Endothelial cell of umbilical vein (primary cell): ENCODE measurements around the gene LYRM2.

Experiments used
- CTCF ChIP-seq, 2 donors: IDR thresholded peaks; 1 replicate in 1 of 2; 2 replicates in 1 of 2; pipeline ENCODE4 v1.5.1; 2011; ENCODE audit warnings: low read length in 2 of 2, mild to moderate bottlenecking in 2 of 2, moderate library complexity in 2 of 2, control low read depth in 1 of 2, inconsistent platforms in 1 of 2, low read depth in 1 of 2; ENCODE audit not compliant: insufficient read depth in 1 of 2; ENCODE audit errors: extremely low read depth in 1 of 2
- EZH2 ChIP-seq: IDR thresholded peaks from 2 replicates; pipeline ENCODE4 v1.6.1; 2012; ENCODE audit warnings: borderline replicate concordance, low read depth, mild to moderate bottlenecking, moderate library complexity, low read length, inconsistent platforms; ENCODE audit not compliant: severe bottlenecking
- JUN ChIP-seq: IDR thresholded peaks from 2 replicates; pipeline ENCODE4 v1.6.1; 2011; ENCODE audit warnings: borderline replicate concordance, low read depth; ENCODE audit not compliant: insufficient read length, insufficient read depth
- POLR2A ChIP-seq: IDR thresholded peaks from 2 replicates; pipeline ENCODE4 v1.6.1; 2012; ENCODE audit warnings: low read depth, mild to moderate bottlenecking, control low read depth, low read length
- POLR2AphosphoS5 ChIP-seq: IDR thresholded peaks from 2 replicates; pipeline ENCODE4 v1.6.1; 2012; ENCODE audit warnings: low read depth, mild to moderate bottlenecking, control low read depth, low read length, moderate library complexity; ENCODE audit not compliant: insufficient read depth

- TF ChIP-seq CTCF (IDR thresholded peaks at IDR 0.05; ENCODE audit: extremely low read depth in 1 of 2, insufficient read depth in 1 of 2, low read depth in 1 of 2, low read length in 2 of 2) (no peak), POLR2A (no peak), POLR2AphosphoS5 (no peak), EZH2 (no peak), JUN (no peak)
These were observed 29.5 kb upstream of the LYRM2 start for GRCh38 chr6:89667872-89668556.
